MM.1S (cell line): ENCODE data around the gene COLEC12.

Source experiments
- DNase-seq: peaks from one replicate; pipeline ENCODE4 v3.0.0-alpha.2; 2015
- H2AFZ ChIP-seq: fragments of 300-600 bp; sonication (generic); 2 replicates; pipeline ENCODE4 v1.6.0; 2016; ENCODE audit warnings: antibody characterized with exemption, low read length
- H3F3A ChIP-seq: fragments of 300-600 bp; sonication (generic); 2 replicates; pipeline ENCODE4 v1.6.1; 2016; ENCODE audit warnings: mild to moderate bottlenecking, antibody characterized with exemption, low read length, moderate library complexity, mixed read lengths; ENCODE audit not compliant: insufficient read depth
- H3K27ac ChIP-seq: fragments of 300-600 bp; sonication (generic); 2 replicates; pipeline ENCODE4 v1.5.1; 2016; ENCODE audit warnings: mild to moderate bottlenecking, low read length
- H3K27me3 ChIP-seq: fragments of 300-600 bp; sonication (generic); replicated peaks from 2 replicates; pipeline ENCODE4 v1.6.0; 2016; ENCODE audit warnings: low read length; ENCODE audit not compliant: insufficient read depth
- H3K36me3 ChIP-seq: fragments of 300-600 bp; sonication (generic); replicated peaks from 2 replicates; pipeline ENCODE4 v1.6.1; 2016; ENCODE audit warnings: mild to moderate bottlenecking, low read length, mixed read lengths; ENCODE audit not compliant: insufficient read depth
- H3K4me1 ChIP-seq: fragments of 300-600 bp; sonication (generic); 2 replicates; pipeline ENCODE4 v1.6.1; 2016; ENCODE audit warnings: low read length, mixed read lengths
- H3K4me2 ChIP-seq: fragments of 300-600 bp; sonication (generic); 2 replicates; pipeline ENCODE4 v1.6.0; 2016; ENCODE audit warnings: low read depth, low read length
- H3K4me3 ChIP-seq: fragments of 300-600 bp; sonication (generic); 2 replicates; pipeline ENCODE4 v1.5.1; 2016; ENCODE audit warnings: low read length, mixed read lengths
- H3K79me2 ChIP-seq: fragments of 300-600 bp; sonication (generic); 2 replicates; pipeline ENCODE4 v1.6.1; 2016; ENCODE audit warnings: mixed run types, low read length, mixed read lengths
- H3K9ac ChIP-seq: fragments of 300-600 bp; sonication (generic); 2 replicates; pipeline ENCODE4 v1.6.1; 2016; ENCODE audit warnings: low read length, mixed read lengths
- H3K9me2 ChIP-seq: fragments of 300-600 bp; sonication (generic); replicated peaks from 2 replicates; pipeline ENCODE4 v1.6.1; 2016; ENCODE audit warnings: mild to moderate bottlenecking, low read length, mixed read lengths; ENCODE audit not compliant: insufficient read depth
- H3K9me3 ChIP-seq: fragments of 300-600 bp; sonication (generic); replicated peaks from 2 replicates; pipeline ENCODE4 v1.6.1; 2016; ENCODE audit warnings: mild to moderate bottlenecking, low read length, mixed read lengths; ENCODE audit not compliant: insufficient read depth
- H4K20me1 ChIP-seq: fragments of 300-600 bp; sonication (generic); 2 replicates; pipeline ENCODE4 v1.6.1; 2016; ENCODE audit warnings: mild to moderate bottlenecking, low read length, moderate library complexity, mixed read lengths; ENCODE audit not compliant: insufficient read depth
- CTCF ChIP-seq: fragments of 300-600 bp; sonication (generic); IDR thresholded peaks from 2 replicates; pipeline ENCODE4 v1.5.1; 2016; ENCODE audit warnings: antibody characterized with exemption, low read length, mixed read lengths
- EZH2 ChIP-seq: fragments of 300-600 bp; sonication (generic); optimal IDR thresholded peaks from 2 replicates; pipeline ENCODE3; 2017; ENCODE audit warnings: low read depth, mild to moderate bottlenecking, antibody characterized with exemption, low read length, mixed read lengths
- EZH2phosphoT487 ChIP-seq: fragments of 300-600 bp; sonication (generic); IDR thresholded peaks from 2 replicates; pipeline ENCODE4 v1.6.1; 2018; ENCODE audit warnings: antibody characterized with exemption, low read length

Gene COLEC12

GRCh38 chr18:533995-534601 is 33.6 kb upstream of the COLEC12 start:
- Histone ChIP-seq H4K20me1 (no peaks in the 10 kb centered on the region), H3K9ac (no peak overlapping the region), H2AFZ (no peak overlapping the region), H3K27me3 (no peaks in the 10 kb centered on the region), H3K4me2 (no peak overlapping the region), H3K36me3 (no peaks in the 10 kb centered on the region), H3K27ac (no peak overlapping the region), H3F3A (no peaks in the 10 kb centered on the region), H3K4me1 (no peaks in the 10 kb centered on the region), H3K79me2 (no peaks in the 10 kb centered on the region), H3K4me3 (no peak overlapping the region), H3K9me2 (no peaks in the 10 kb centered on the region), H3K9me3 (no peaks in the 10 kb centered on the region)
- DNase-seq = no peak
- no peak for TF ChIP-seq EZH2
- no peak for TF ChIP-seq EZH2phosphoT487
- no peak for TF ChIP-seq CTCF

- no peak for TF ChIP-seq EZH2phosphoT487
- no peak for TF ChIP-seq EZH2
- TF ChIP-seq CTCF = no peak
- H3K4me2 ChIP-seq = no peak overlapping the region
- no peak for DNase-seq
- H3K27me3 ChIP-seq = no peaks in the 10 kb centered on the region
- H3K9me3 ChIP-seq = no peaks in the 10 kb centered on the region
- H3F3A ChIP-seq = no peaks in the 10 kb centered on the region
- no peaks in the 10 kb centered on the region for H3K9me2 ChIP-seq
- H2AFZ ChIP-seq = no peak overlapping the region
- H3K4me1 ChIP-seq = no peaks in the 10 kb centered on the region
- H3K4me3 ChIP-seq = no peak overlapping the region
- H4K20me1 ChIP-seq = no peaks in the 10 kb centered on the region
- no peak overlapping the region for H3K27ac ChIP-seq
- no peaks in the 10 kb centered on the region for H3K79me2 ChIP-seq
- no peaks in the 10 kb centered on the region for H3K36me3 ChIP-seq
- no peak overlapping the region for H3K9ac ChIP-seq
These were observed 32.1 kb upstream of the COLEC12 start for GRCh38 chr18:532632-533031.

- H3K9ac ChIP-seq = no peak overlapping the region
- no peak overlapping the region for H3K4me3 ChIP-seq
- DNase-seq = no peak
- H3K9me3 ChIP-seq = no peaks in the 10 kb centered on the region
- H3K79me2 ChIP-seq = no peaks in the 10 kb centered on the region
- no peaks in the 10 kb centered on the region for H3F3A ChIP-seq
- H2AFZ ChIP-seq = no peak overlapping the region
- no peak overlapping the region for H3K27ac ChIP-seq
- no peak for TF ChIP-seq CTCF
- TF ChIP-seq EZH2 = no peak
- TF ChIP-seq EZH2phosphoT487 = no peak
- no peaks in the 10 kb centered on the region for H3K9me2 ChIP-seq
- H3K4me2 ChIP-seq = no peak overlapping the region
- no peaks in the 10 kb centered on the region for H3K36me3 ChIP-seq
- H4K20me1 ChIP-seq = no peaks in the 10 kb centered on the region
- H3K27me3 ChIP-seq = no peaks in the 10 kb centered on the region
- H3K4me1 ChIP-seq = no peaks in the 10 kb centered on the region
These were observed 31.5 kb upstream of the COLEC12 start for GRCh38 chr18:532018-532417.
